ENCODE data around the gene PPM1A. TPM values are rescaled to one million over a fixed set of nuclear protein-coding genes. Genes with fewer than 3 reads are reported as not detected.
A peak's percentile ranks its signal among the peaks of the same experiment; 100 is the strongest.

PPM1A gene
- total and polyA plus RNA-seq, 5 donors from 2014 or later = 15.0 to 83.3 (median 20.9) TPM

DNA sequence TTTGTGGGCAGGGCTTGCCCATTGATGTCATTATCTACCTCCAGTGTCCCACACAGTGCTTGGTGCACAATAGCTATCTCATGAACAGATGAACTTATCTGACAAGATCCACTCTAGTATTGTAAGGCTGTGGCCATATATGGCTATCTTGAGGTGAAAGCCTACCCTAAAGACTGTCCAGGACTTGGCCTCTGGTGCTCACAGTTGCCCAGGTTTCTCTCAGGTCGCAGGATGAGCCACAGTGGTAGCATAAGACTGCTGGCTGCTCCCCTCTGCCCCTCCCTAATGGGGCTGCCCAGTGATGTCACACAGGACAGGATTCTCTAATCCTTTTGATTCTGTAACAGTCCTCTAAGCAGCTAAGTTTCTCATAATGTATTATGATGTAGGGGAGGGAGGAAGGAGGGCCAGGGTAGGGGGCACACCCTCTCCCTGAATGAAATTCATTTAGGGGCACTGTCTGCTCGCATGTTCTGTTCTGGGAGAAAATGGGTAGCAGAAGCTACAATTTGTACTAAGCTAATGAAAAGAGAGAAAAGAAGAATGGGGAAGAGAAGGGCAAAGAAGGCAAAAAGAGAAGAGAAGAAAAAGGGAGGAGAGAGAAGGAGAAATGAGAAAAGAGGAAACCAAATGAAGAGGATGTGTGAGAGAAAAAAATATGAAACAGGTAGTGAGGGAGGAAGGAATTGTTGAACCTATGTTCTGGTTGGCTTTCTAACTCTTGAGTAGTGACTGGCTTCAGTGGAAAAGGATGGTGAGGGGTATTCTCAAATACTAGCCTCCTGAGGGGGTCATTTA is 3.4 kb upstream of the PPM1A start:
- peaks cover 4% of the 10 kb centered on the region for H3K36me3 Mint-ChIP-seq
- Histone ChIP-seq H3K4me1 (ENCODE audit: control insufficient read depth, insufficient read depth, low read length, poor library complexity, severe bottlenecking) (peaks cover 16% of the 10 kb centered on the region), H3K9me3 (ENCODE audit: control insufficient read depth in 2 of 2, low read length in 2 of 2) (no peaks in the 10 kb centered on the region), H3K4me3 (ENCODE audit: low read depth, low read length) (no peak overlapping the region), H3K36me3 (ENCODE audit: control insufficient read depth, insufficient read depth, low read length) (no peaks in the 10 kb centered on the region), H3K27ac (ENCODE audit: insufficient read depth, low read length, poor library complexity, severe bottlenecking) (no peak overlapping the region), H3K27me3 (ENCODE audit: control insufficient read depth, insufficient read depth, low read length) (no peaks in the 10 kb centered on the region)
- H3K4me1 Mint-ChIP-seq = peaks cover 11 to 22% (median 16%) of the 10 kb centered on the region in 4 donors
- ATAC-seq (ENCODE audit: low read depth in 2 of 2) = no peak
- H3K27me3 Mint-ChIP-seq = peaks cover 9% of the 10 kb centered on the region
- no peaks in the 10 kb centered on the region for H3K9me3 Mint-ChIP-seq
- peak overlapping the region in 2 of 3 donors; percentile 27 to 72 for H3K27ac Mint-ChIP-seq
- no peak for DNase-seq
- H3K4me3 Mint-ChIP-seq = peak overlapping the region in 3 of 4 donors; percentile 47 to 66 (median 61)

DNA sequence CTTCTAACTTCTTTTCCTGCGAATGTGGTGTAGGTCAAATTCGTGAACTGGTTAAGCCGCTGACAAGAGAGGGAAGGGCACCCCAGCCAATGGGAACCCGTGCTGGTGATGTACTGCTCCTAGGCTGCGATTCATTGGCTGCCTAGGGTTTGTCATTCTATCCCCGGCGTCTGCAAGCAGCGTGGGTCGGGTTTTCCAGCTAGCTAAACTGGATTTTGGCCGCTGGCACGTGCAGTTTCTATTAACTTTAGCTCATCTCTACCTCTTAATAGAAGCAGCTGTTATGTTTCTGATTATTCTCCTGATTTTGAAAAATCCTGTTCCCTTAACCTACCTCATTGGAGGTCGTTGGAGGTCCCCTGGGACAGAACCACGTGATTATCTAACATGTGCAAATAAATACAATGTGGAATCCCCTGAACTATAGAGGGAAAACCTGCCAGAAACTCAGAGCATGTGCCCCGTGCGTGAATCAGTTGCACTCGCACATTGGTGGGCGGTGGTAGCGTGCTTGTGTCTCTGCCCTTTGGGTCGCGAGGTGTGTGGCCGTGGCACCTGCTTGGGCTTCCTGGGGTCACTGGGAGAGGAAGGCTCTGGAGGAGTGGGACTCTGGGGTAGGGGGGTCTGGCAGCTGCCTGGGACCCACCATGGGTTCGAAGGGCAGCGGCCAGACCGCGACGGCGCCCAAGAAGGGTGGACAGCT is 876 bp upstream of the PPM1A start:
- H3K27me3 ChIP-seq (ENCODE audit: control insufficient read depth, insufficient read depth, low read length) = no peaks in the 10 kb centered on the region
- H3K27ac Mint-ChIP-seq = peak overlapping the region; percentile 99 to 100 (median 99)
- H3K4me1 Mint-ChIP-seq = peaks cover 35 to 48% (median 42%) of the 10 kb centered on the region in 4 donors
- H3K27ac ChIP-seq (ENCODE audit: insufficient read depth, low read length, poor library complexity, severe bottlenecking) = peak overlapping the region; percentile 100
- H3K9me3 ChIP-seq (ENCODE audit: control insufficient read depth in 2 of 2, low read length in 2 of 2) = no peaks in the 10 kb centered on the region
- peaks cover 4% of the 10 kb centered on the region for H3K36me3 Mint-ChIP-seq
- DNase-seq = peak; percentile 75 to 93 (median 85)
- peak; percentile 65 to 68 for ATAC-seq (ENCODE audit: low read depth in 2 of 2)
- no peaks in the 10 kb centered on the region for H3K9me3 Mint-ChIP-seq
- no peaks in the 10 kb centered on the region for H3K36me3 ChIP-seq (ENCODE audit: control insufficient read depth, insufficient read depth, low read length)
- H3K4me3 ChIP-seq (ENCODE audit: low read depth, low read length) = peak overlapping the region; percentile 91
- H3K4me1 ChIP-seq (ENCODE audit: control insufficient read depth, insufficient read depth, low read length, poor library complexity, severe bottlenecking) = peaks cover 33% of the 10 kb centered on the region
- peak overlapping the region; percentile 92 to 97 (median 96) for H3K4me3 Mint-ChIP-seq
- H3K27me3 Mint-ChIP-seq = peaks cover 9% of the 10 kb centered on the region

DNA sequence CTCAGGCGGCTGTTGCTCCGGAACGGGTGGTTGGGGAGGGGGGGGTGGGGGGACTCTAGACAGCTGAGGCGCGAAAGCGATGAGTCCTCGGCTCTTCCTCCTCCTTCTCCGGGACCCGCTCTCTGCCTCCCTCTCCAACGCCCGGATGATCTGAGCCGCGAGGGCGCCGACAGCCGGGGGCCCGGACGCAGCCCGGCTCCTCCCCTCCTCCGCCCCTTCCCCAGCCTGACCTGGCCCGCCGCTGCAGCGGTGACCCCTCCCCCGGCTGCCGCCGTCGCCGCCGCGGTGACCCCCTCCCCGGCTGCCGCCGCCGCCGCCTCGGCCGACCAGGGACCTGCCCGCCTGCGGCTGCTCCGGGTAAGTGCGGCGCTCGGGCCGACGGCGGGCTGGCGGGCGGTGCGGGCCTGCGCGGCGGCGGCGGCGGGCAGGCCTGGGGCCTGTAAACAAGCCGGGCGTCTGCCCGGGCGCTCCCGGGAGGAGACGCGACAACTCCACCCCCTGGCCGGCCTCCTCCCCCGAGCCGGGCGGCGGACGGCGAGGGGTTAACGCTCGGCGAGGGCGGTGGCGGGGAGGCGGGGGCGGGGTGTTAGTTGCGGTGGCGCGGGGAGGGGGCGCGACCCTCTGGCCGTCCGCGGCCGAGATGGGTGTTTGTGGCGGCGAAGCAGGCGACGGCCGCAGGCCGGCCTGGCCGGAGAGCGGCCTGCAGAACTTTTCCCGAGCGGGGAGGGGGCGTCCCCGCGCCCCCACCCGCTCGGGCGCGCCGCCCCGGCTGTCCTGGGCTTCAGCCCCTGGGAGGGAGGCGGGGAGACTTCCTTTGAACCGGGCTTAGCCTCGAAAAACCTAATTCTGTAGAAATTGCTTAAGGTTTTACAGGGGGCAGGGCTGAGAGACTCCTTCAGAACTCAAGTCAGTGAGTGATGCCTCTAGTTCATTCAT is 568 bp downstream of the PPM1A start:
- Histone ChIP-seq H3K4me3 (ENCODE audit: low read depth, low read length) (peak overlapping the region; percentile 94), H3K36me3 (ENCODE audit: control insufficient read depth, insufficient read depth, low read length) (no peaks in the 10 kb centered on the region), H3K4me1 (ENCODE audit: control insufficient read depth, insufficient read depth, low read length, poor library complexity, severe bottlenecking) (peaks cover 33% of the 10 kb centered on the region), H3K27ac (ENCODE audit: insufficient read depth, low read length, poor library complexity, severe bottlenecking) (peak overlapping the region; percentile 100), H3K27me3 (ENCODE audit: control insufficient read depth, insufficient read depth, low read length) (no peaks in the 10 kb centered on the region), H3K9me3 (ENCODE audit: control insufficient read depth in 2 of 2, low read length in 2 of 2) (no peaks in the 10 kb centered on the region)
- Mint-ChIP-seq H3K4me1 (peaks cover 45 to 58% (median 52%) of the 10 kb centered on the region in 4 donors), H3K36me3 (peaks cover 4% of the 10 kb centered on the region), H3K27me3 (peaks cover 9% of the 10 kb centered on the region), H3K27ac (peak overlapping the region in 2 of 3 donors; percentile 78 to 90), H3K9me3 (peaks cover 0 to 2% (median 0%) of the 10 kb centered on the region in 7 donors), H3K4me3 (peak overlapping the region; percentile 89 to 97 (median 94))
- DNase-seq = peak; percentile 29 to 76 (median 60)
- ATAC-seq (ENCODE audit: low read depth in 2 of 2) = peak; percentile 32 to 34

DNA sequence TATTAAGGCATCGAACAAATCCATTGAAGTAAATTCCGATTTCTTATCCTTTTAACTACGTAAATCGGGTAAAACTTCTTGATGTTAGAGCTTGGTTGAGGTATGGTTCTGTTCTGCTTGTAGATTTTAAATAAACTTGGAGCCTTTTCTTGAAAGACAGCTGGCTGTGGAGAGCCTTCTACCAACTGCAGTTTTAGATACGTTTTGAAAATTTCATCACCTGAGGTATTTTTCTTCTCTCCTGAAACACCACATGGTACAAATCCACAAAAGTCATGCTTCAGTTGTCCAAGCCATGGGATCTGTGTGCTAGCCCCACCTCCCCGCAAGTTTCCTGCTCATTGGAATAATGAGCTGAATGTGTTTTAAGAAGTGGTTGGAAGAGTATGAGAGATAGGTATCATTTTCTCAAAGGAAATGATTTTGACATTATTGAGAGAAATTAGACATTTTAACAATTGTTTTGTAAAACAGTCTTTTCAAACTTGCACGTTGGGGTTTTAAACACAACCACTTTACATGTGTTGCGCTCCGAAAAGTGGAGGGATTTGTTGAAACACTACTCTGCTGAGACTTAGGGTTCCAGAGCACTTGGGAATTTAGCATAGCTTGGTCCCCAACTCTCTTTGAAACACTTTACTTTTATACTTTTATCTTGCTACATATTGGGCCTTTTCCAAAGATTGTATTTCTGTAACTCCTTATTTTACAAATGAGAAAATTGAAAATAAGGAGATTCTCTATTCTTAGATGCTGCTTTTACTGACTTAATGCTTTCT is 1.4 kb downstream of the PPM1A start:
- Mint-ChIP-seq H3K4me1 (peaks cover 49 to 62% (median 56%) of the 10 kb centered on the region in 4 donors), H3K4me3 (peak overlapping the region; percentile 83 to 94 (median 90)), H3K9me3 (peaks cover 0 to 2% (median 0%) of the 10 kb centered on the region in 7 donors), H3K27me3 (peaks cover 9% of the 10 kb centered on the region), H3K27ac (peak overlapping the region; percentile 57 to 90 (median 78)), H3K36me3 (peaks cover 4% of the 10 kb centered on the region)
- Histone ChIP-seq H3K4me1 (ENCODE audit: control insufficient read depth, insufficient read depth, low read length, poor library complexity, severe bottlenecking) (peaks cover 33% of the 10 kb centered on the region), H3K27me3 (ENCODE audit: control insufficient read depth, insufficient read depth, low read length) (no peaks in the 10 kb centered on the region), H3K27ac (ENCODE audit: insufficient read depth, low read length, poor library complexity, severe bottlenecking) (peak overlapping the region; percentile 100), H3K36me3 (ENCODE audit: control insufficient read depth, insufficient read depth, low read length) (no peaks in the 10 kb centered on the region), H3K4me3 (ENCODE audit: low read depth, low read length) (peak overlapping the region; percentile 94), H3K9me3 (ENCODE audit: control insufficient read depth in 2 of 2, low read length in 2 of 2) (no peaks in the 10 kb centered on the region)
- DNase-seq (no peak), ATAC-seq (ENCODE audit: low read depth in 2 of 2) (no peak)

DNA sequence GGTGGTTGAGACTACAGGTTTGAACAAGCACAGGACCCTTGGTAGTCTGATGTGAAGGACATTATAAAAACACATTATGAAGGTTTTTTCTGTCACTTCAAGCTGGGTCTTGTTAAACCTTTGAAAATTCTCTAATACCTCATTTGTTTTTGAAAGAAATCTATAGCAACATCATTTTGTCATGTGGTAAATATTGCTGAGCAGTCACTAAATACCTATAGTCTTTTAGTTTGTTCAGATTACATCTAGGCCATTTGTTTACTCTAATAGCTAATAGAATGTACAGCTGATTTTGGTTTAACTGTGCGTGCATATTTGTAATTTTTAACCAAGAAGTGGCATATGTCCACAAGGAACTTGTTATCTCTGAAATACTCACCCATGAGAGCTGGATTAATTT is 2.9 kb downstream of the PPM1A start:
- no peaks in the 10 kb centered on the region for H3K9me3 ChIP-seq (ENCODE audit: control insufficient read depth in 2 of 2, low read length in 2 of 2)
- H3K9me3 Mint-ChIP-seq = peaks cover 0 to 2% (median 0%) of the 10 kb centered on the region in 7 donors
- H3K27me3 ChIP-seq (ENCODE audit: control insufficient read depth, insufficient read depth, low read length) = no peaks in the 10 kb centered on the region
- H3K36me3 Mint-ChIP-seq = peaks cover 4% of the 10 kb centered on the region
- H3K4me1 Mint-ChIP-seq = peaks cover 58 to 69% (median 64%) of the 10 kb centered on the region in 4 donors
- H3K36me3 ChIP-seq (ENCODE audit: control insufficient read depth, insufficient read depth, low read length) = no peaks in the 10 kb centered on the region
- H3K27ac Mint-ChIP-seq = peak overlapping the region in 1 of 3 donors; percentile 48
- peak overlapping the region; percentile 63 to 91 (median 80) for H3K4me3 Mint-ChIP-seq
- peaks cover 33% of the 10 kb centered on the region for H3K4me1 ChIP-seq (ENCODE audit: control insufficient read depth, insufficient read depth, low read length, poor library complexity, severe bottlenecking)
- no peak for DNase-seq
- no peak overlapping the region for H3K27ac ChIP-seq (ENCODE audit: insufficient read depth, low read length, poor library complexity, severe bottlenecking)
- no peak for ATAC-seq (ENCODE audit: low read depth in 2 of 2)
- peaks cover 9% of the 10 kb centered on the region for H3K27me3 Mint-ChIP-seq
- peak overlapping the region; percentile 94 for H3K4me3 ChIP-seq (ENCODE audit: low read depth, low read length)

DNA sequence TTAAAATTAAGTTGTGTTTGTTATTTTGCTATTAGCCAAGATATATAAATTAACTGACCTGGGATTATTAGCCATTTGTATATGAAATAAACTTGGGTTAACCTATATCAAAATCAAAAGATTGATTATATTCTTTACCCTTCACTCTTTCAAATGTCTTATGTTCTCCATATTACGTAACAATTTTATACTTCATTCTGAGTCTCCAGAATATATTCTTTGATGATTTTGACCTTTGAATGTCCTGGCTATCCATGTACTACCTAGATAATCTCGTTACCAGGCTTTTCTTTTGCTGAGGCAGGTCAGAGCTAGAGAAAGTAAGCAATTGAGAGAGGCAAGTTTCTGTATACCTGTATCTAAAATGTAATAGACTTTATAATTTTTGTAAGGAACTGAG is 3.6 kb downstream of the PPM1A start:
- ATAC-seq (ENCODE audit: low read depth in 2 of 2) = no peak

More for the DNA sequence above, 3.6 kb downstream of the PPM1A start:
- Mint-ChIP-seq H3K36me3 (peaks cover 4% of the 10 kb centered on the region), H3K27me3 (peaks cover 9% of the 10 kb centered on the region), H3K4me1 (peaks cover 58 to 66% (median 62%) of the 10 kb centered on the region in 4 donors), H3K4me3 (peak overlapping the region in 2 of 4 donors; percentile 56 to 83), H3K27ac (no peak overlapping the region), H3K9me3 (peaks cover 0 to 2% (median 0%) of the 10 kb centered on the region in 7 donors)
- peaks cover 32% of the 10 kb centered on the region for H3K4me1 ChIP-seq (ENCODE audit: control insufficient read depth, insufficient read depth, low read length, poor library complexity, severe bottlenecking)
- no peaks in the 10 kb centered on the region for H3K36me3 ChIP-seq (ENCODE audit: control insufficient read depth, insufficient read depth, low read length)
- no peak overlapping the region for H3K27ac ChIP-seq (ENCODE audit: insufficient read depth, low read length, poor library complexity, severe bottlenecking)
- no peaks in the 10 kb centered on the region for H3K9me3 ChIP-seq (ENCODE audit: control insufficient read depth in 2 of 2, low read length in 2 of 2)
- H3K4me3 ChIP-seq (ENCODE audit: low read depth, low read length) = peak overlapping the region; percentile 22
- DNase-seq = no peak
- no peaks in the 10 kb centered on the region for H3K27me3 ChIP-seq (ENCODE audit: control insufficient read depth, insufficient read depth, low read length)

Data from CD4-positive, CD25-positive, alpha-beta regulatory T cell (primary cell).